ENCODE results near the gene ZEB1.

GRCh38 chr10:31384589-31384949 lies 65.6 kb downstream of the ZEB1 start:
- TF ChIP-seq CTCF (IDR thresholded peaks at IDR 0.05) (no peak), POLR2A (IDR thresholded peaks at IDR 0.05) (no peak), POLR2AphosphoS5 (IDR thresholded peaks at IDR 0.05; ENCODE audit: insufficient read depth in 1 of 2, low read depth in 1 of 2) (no peak)

All from vagina (tissue), 2 donors.